Smooth muscle cell (in vitro differentiated cells): Measurements from ENCODE around the gene AKT2. TPM values are rescaled to one million over a fixed set of nuclear protein-coding genes. Genes with fewer than 3 reads are reported as not detected.
"Not testable (repeated sequence)": the region's sequence is repeated elsewhere in the genome, so short reads cannot be mapped to it uniquely, and the experiment has no call there.

Source experiments
- DNase-seq: peaks from one replicate; lab custom pipeline; 2025; ENCODE audit not compliant: unreplicated experiment; lab: John Stamatoyannopoulos, UW
- H2AFZ ChIP-seq: fragments of 200-600 bp; sonication (generic); 2 replicates; pipeline ENCODE4 v1.6.0; 2016; ENCODE audit warnings: antibody characterized with exemption, low read depth, mild to moderate bottlenecking
- H3F3A ChIP-seq: fragments of 200-600 bp; sonication (generic); 2 replicates; pipeline ENCODE4 v1.6.0; 2017; ENCODE audit warnings: antibody characterized with exemption, low read depth
- H3K27ac ChIP-seq: fragments of 200-600 bp; sonication (generic); 2 replicates; pipeline ENCODE4 v1.5.1; 2016; ENCODE audit warnings: low read depth, mild to moderate bottlenecking
- H3K27me3 ChIP-seq: fragments of 200-600 bp; sonication (generic); 2 replicates; pipeline ENCODE4 v1.6.1; 2016; ENCODE audit warnings: low read depth, mild to moderate bottlenecking
- H3K36me3 ChIP-seq: fragments of 200-600 bp; sonication (generic); 2 replicates; pipeline ENCODE4 v1.5.1; 2016; ENCODE audit warnings: low read depth
- H3K4me1 ChIP-seq: fragments of 200-600 bp; sonication (generic); 2 replicates; pipeline ENCODE4 v1.5.1; 2016; ENCODE audit warnings: low read depth
- H3K4me2 ChIP-seq: fragments of 200-600 bp; sonication (generic); 2 replicates; pipeline ENCODE4 v1.6.0; 2016; ENCODE audit warnings: mild to moderate bottlenecking
- H3K4me3 ChIP-seq: fragments of 200-600 bp; sonication (generic); 2 replicates; pipeline ENCODE4 v1.5.1; 2016; ENCODE audit warnings: mild to moderate bottlenecking
- H3K79me2 ChIP-seq: fragments of 200-600 bp; sonication (generic); 2 replicates; pipeline ENCODE4 v1.6.0; 2016; ENCODE audit warnings: low read depth, mild to moderate bottlenecking
- H3K9ac ChIP-seq: fragments of 200-600 bp; sonication (generic); 2 replicates; pipeline ENCODE4 v1.6.0; 2016; ENCODE audit warnings: low read depth
- H3K9me3 ChIP-seq: fragments of 200-600 bp; sonication (generic); replicated peaks from 2 replicates; pipeline ENCODE4 v1.5.1; 2016; ENCODE audit warnings: low read depth
- H4K20me1 ChIP-seq: fragments of 200-600 bp; sonication (generic); 2 replicates; pipeline ENCODE4 v1.6.0; 2016; ENCODE audit warnings: low read depth
- CTCF ChIP-seq: fragments of 200-600 bp; sonication (generic); IDR thresholded peaks from 2 replicates; pipeline ENCODE4 v1.5.1; 2017; ENCODE audit warnings: borderline replicate concordance, mild to moderate bottlenecking, antibody characterized with exemption; ENCODE audit not compliant: insufficient read depth, poor library complexity, severe bottlenecking
- WGBS: methylation state at CpG from one replicate; pipeline ENCODE4 v1.1.7; 2016; ENCODE audit warnings: low lambda C conversion rate; 5-methylcytosine and 5-hydroxymethylcytosine counted together
- polyA plus RNA-seq: library from polyadenylated mRNA; unstranded; fragments of >200 nt; fragmentation: Nextera tagmentation; extraction: Ambion mirVana; gene quantifications from 2 replicates; pipeline ENCODE4 v1.2.1, GENCODE V29; 2016
- total RNA-seq: library from RNA; depleted of rRNA; stranded (reverse); fragments of >200 nt; gene quantifications from 2 replicates; pipeline ENCODE4 v1.2.3, GENCODE V29; 2014

Gene AKT2
- total RNA-seq (54.9 and 62.6 TPM in 2 replicates), polyA plus RNA-seq (26.6 and 39.1 TPM in 2 replicates)

- Histone ChIP-seq H3K9me3 (no peaks in the 10 kb centered on the region), H4K20me1 (peaks cover 38% of the 10 kb centered on the region), H3K79me2 (peaks cover 54% of the 10 kb centered on the region), H3K27ac (peak within 1 kb of the TSS; percentile 90), H3F3A (peaks cover 4% of the 10 kb centered on the region), H3K4me2 (peak within 1 kb of the TSS; percentile 91), H2AFZ (peak within 1 kb of the TSS; percentile 77), H3K9ac (peak within 1 kb of the TSS; percentile 89), H3K4me1 (peaks cover 7% of the 10 kb centered on the region), H3K36me3 (no peaks in the 10 kb centered on the region), H3K4me3 (peak within 1 kb of the TSS; percentile 93), H3K27me3 (no peaks in the 10 kb centered on the region)
- DNase-seq: no peak
- TF ChIP-seq CTCF: no peak
- 2% methylated on average over 30 of the region's 84 CpGs for WGBS
Observed at GRCh38 chr19:40284501-40285352, at the start of gene AKT2. Gene AKT2, minus strand, starts transcription at chr19:40285345. Its CDS starts 20,078 bp downstream, at chr19:40265267.

- H3K4me1 ChIP-seq, H3K27ac ChIP-seq, H3K36me3 ChIP-seq, H3K79me2 ChIP-seq, H2AFZ ChIP-seq, H3K27me3 ChIP-seq, H3K4me2 ChIP-seq, H4K20me1 ChIP-seq, H3F3A ChIP-seq, H3K4me3 ChIP-seq, H3K9me3 ChIP-seq, DNase-seq, H3K9ac ChIP-seq: not testable (repeated sequence)
- over 99% methylated on average over 6 of the region's 6 CpGs for WGBS
Observed at GRCh38 chr19:40333083-40333482, 47.9 kb upstream of the AKT2 start.

- H3K79me2 ChIP-seq: peaks cover 5% of the 10 kb centered on the region
- 93% methylated on average over 6 of the region's 6 CpGs for WGBS
- peaks cover 10% of the 10 kb centered on the region for H4K20me1 ChIP-seq
- H3K4me3 ChIP-seq: no peak overlapping the region
- no peaks in the 10 kb centered on the region for H3K9me3 ChIP-seq
- DNase-seq: no peak
- H2AFZ ChIP-seq: no peak overlapping the region
- H3K4me2 ChIP-seq: no peak overlapping the region
- TF ChIP-seq CTCF: no peak
- no peaks in the 10 kb centered on the region for H3K36me3 ChIP-seq
- H3K27me3 ChIP-seq: no peaks in the 10 kb centered on the region
- H3K9ac ChIP-seq: no peak overlapping the region
- no peak overlapping the region for H3K27ac ChIP-seq
- H3K4me1 ChIP-seq: no peaks in the 10 kb centered on the region
- no peaks in the 10 kb centered on the region for H3F3A ChIP-seq
Observed at GRCh38 chr19:40332669-40333068, 47.5 kb upstream of the AKT2 start.

GRCh38 chr19:40331052-40331451 is 45.9 kb upstream of the AKT2 start:
- no peaks in the 10 kb centered on the region for H4K20me1 ChIP-seq
- H2AFZ ChIP-seq: no peak overlapping the region
- H3K4me1 ChIP-seq: no peaks in the 10 kb centered on the region
- H3K4me2 ChIP-seq: no peak overlapping the region
- H3K9me3 ChIP-seq: no peaks in the 10 kb centered on the region
- no peaks in the 10 kb centered on the region for H3F3A ChIP-seq
- 67% methylated on average over 5 of the region's 5 CpGs for WGBS
- no peaks in the 10 kb centered on the region for H3K27me3 ChIP-seq
- H3K27ac ChIP-seq: peak overlapping the region; percentile 28
- H3K36me3 ChIP-seq: no peaks in the 10 kb centered on the region
- no peak for DNase-seq
- no peak overlapping the region for H3K4me3 ChIP-seq
- H3K9ac ChIP-seq: no peak overlapping the region
- H3K79me2 ChIP-seq: no peaks in the 10 kb centered on the region
- no peak for TF ChIP-seq CTCF
